Left ventricle myocardium inferior (tissue), 1 donor: ENCODE measurements around the gene HTR2A. TPM values are rescaled to one million over a fixed set of nuclear protein-coding genes. Genes with fewer than 3 reads are reported as not detected.

Experiments used
- DNase-seq: peaks from one replicate; pipeline ENCODE4 v3.0.0-alpha.2; 2020
- H3K27ac ChIP-seq: fragments of 200-600 bp; replicated peaks from 2 replicates; pipeline ENCODE4 v1.8.0; 2021
- H3K27me3 ChIP-seq: fragments of 200-600 bp; 2 replicates; pipeline ENCODE4 v1.8.0; 2021; ENCODE audit warnings: low read depth
- H3K36me3 ChIP-seq: fragments of 200-600 bp; 2 replicates; pipeline ENCODE4 v1.8.0; 2021
- H3K4me1 ChIP-seq: fragments of 200-600 bp; 2 replicates; pipeline ENCODE4 v1.8.0; 2021
- H3K4me3 ChIP-seq: fragments of 200-600 bp; 2 replicates; pipeline ENCODE4 v1.8.0; 2021; ENCODE audit warnings: mild to moderate bottlenecking, moderate library complexity
- H3K9me3 ChIP-seq: fragments of 200-600 bp; replicated peaks from 2 replicates; pipeline ENCODE4 v1.8.0; 2021
- intact Hi-C: fragments of 100-400 bp; cut with micrococcal nuclease; formaldehyde crosslinking; loops from one replicate; pipeline ENCODE4 v1.11.0; 2022
- total RNA-seq: library from RNA; stranded (reverse); fragmentation: NEBNext Ultra II Directional; extraction: Animal tissue kit (Norgen Biotek cat#: 25700); gene quantifications from one replicate; pipeline ENCODE4 v1.2.1, GENCODE V29; 2021
- TF ChIP-seq, protein P1 (sequence below): fragments of 200-600 bp; IDR thresholded peaks from 2 replicates; pipeline ENCODE4 v1.8.0; 2021; ENCODE audit warnings: antibody characterized with exemption, mild to moderate bottlenecking, borderline replicate concordance
- donor health status: DM: no; HTN: yes; CAD: no; lungs with severe emphysema.

HTR2A gene
- total RNA-seq, 1 donor from 2014 or later, result 0.11 TPM

- no peak overlapping the region for H3K4me3 ChIP-seq
- TF ChIP-seq, protein P1, sequence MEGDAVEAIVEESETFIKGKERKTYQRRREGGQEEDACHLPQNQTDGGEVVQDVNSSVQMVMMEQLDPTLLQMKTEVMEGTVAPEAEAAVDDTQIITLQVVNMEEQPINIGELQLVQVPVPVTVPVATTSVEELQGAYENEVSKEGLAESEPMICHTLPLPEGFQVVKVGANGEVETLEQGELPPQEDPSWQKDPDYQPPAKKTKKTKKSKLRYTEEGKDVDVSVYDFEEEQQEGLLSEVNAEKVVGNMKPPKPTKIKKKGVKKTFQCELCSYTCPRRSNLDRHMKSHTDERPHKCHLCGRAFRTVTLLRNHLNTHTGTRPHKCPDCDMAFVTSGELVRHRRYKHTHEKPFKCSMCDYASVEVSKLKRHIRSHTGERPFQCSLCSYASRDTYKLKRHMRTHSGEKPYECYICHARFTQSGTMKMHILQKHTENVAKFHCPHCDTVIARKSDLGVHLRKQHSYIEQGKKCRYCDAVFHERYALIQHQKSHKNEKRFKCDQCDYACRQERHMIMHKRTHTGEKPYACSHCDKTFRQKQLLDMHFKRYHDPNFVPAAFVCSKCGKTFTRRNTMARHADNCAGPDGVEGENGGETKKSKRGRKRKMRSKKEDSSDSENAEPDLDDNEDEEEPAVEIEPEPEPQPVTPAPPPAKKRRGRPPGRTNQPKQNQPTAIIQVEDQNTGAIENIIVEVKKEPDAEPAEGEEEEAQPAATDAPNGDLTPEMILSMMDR, result no peak
- intact Hi-C loops, result no loop called here
- H3K4me1 ChIP-seq, result no peaks in the 10 kb centered on the region
- H3K9me3 ChIP-seq, result no peaks in the 10 kb centered on the region
- H3K27ac ChIP-seq, result no peak overlapping the region
- no peak for DNase-seq
- H3K27me3 ChIP-seq, result peaks cover 26% of the 10 kb centered on the region
- no peaks in the 10 kb centered on the region for H3K36me3 ChIP-seq
Observed at GRCh38 chr13:46874006-46874405, 22.8 kb downstream of the HTR2A start.

DNA sequence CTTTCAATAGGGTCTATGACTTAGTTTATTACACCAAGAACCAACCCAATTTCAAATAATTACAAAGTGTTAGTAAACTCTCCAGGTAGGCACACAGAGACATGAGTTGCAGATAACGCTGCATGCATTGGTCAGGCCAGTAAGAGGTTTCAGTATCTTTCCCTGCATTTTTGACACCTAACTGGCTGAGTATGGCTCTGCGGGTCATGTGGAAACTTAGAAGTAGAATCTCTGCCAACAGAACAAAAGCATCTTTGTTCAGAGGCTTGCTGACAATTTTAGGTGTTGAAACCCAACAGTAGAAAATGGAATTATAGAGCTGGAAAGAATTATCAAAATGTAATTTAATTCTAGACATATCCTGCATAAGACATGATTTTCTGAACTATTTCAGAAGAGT lies 25.3 kb downstream of the HTR2A start:
- intact Hi-C loops, result no loop called here
- H3K27ac ChIP-seq, result no peak overlapping the region
- H3K4me1 ChIP-seq, result no peaks in the 10 kb centered on the region
- TF ChIP-seq, protein P1, result no peak
- H3K9me3 ChIP-seq, result no peaks in the 10 kb centered on the region
- no peak for DNase-seq
- peaks cover 20% of the 10 kb centered on the region for H3K27me3 ChIP-seq
- no peaks in the 10 kb centered on the region for H3K36me3 ChIP-seq
- H3K4me3 ChIP-seq, result no peak overlapping the region

- no peak for DNase-seq
- H3K4me1 ChIP-seq, result no peaks in the 10 kb centered on the region
- H3K36me3 ChIP-seq, result no peaks in the 10 kb centered on the region
- H3K27me3 ChIP-seq, result peaks cover 20% of the 10 kb centered on the region
- TF ChIP-seq, protein P1, result no peak
- no peak overlapping the region for H3K27ac ChIP-seq
- H3K4me3 ChIP-seq, result no peak overlapping the region
- no peaks in the 10 kb centered on the region for H3K9me3 ChIP-seq
- intact Hi-C loops, result no loop called here
Observed at GRCh38 chr13:46868091-46868490, 28.8 kb downstream of the HTR2A start.

DNA sequence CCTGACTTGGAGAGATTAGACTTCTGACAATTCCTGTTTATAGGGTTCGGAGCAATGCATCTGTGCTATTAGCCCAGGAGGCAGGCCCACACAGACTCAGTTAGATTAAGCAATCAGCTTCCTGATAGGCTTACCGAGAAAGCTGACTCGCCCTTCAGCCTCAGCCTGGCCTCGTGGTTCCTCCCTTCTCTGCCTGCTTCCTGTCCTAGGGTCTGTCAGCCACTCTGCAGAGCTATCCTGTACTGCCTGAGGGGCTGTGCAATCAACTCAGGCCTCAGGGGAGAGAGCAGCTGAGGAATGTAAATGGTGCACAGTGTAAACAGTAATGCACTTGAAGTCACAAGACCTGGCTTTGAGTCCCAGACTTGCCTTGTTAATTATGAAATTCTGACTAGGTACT lies 30.7 kb downstream of the HTR2A start:
- TF ChIP-seq, protein P1, result no peak
- DNase-seq, result no peak
- Histone ChIP-seq H3K27ac (no peak overlapping the region), H3K4me1 (no peaks in the 10 kb centered on the region), H3K4me3 (no peak overlapping the region), H3K36me3 (no peaks in the 10 kb centered on the region), H3K9me3 (no peaks in the 10 kb centered on the region), H3K27me3 (peaks cover 16% of the 10 kb centered on the region)
- intact Hi-C loops, result no loop called here

GRCh38 chr13:46864941-46865340 lies 31.9 kb downstream of the HTR2A start:
- TF ChIP-seq, protein P1, result no peak
- no peak for DNase-seq
- intact Hi-C loops, result no loop called here

DNA sequence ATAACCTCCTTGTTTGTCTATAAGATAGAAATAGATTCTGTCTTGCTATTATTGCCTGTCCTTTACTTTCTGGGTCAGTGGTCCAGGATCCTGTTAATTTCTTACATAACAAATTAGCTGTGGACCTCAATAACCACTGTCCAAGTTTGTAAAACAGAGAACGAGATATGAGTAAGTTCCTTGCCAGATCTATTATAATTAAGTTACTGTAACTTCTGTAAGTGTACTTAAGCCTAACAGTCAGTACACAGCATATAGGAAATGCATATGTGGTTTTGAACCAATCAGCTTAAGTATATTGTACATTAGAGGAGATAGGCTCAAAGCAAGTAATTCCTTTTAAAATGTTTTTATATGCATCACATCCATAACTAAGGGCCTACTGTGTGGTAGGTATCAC lies 34.9 kb downstream of the HTR2A start:
- Histone ChIP-seq H3K4me3 (no peak overlapping the region), H3K36me3 (no peaks in the 10 kb centered on the region), H3K27ac (no peak overlapping the region), H3K9me3 (no peaks in the 10 kb centered on the region), H3K27me3 (no peaks in the 10 kb centered on the region), H3K4me1 (no peaks in the 10 kb centered on the region)
- TF ChIP-seq, protein P1, result no peak
- intact Hi-C loops, result no loop called here
- no peak for DNase-seq

More at GRCh38 chr13:46864941-46865340, 31.9 kb downstream of the HTR2A start:
- no peak overlapping the region for H3K27ac ChIP-seq
- peaks cover 15% of the 10 kb centered on the region for H3K27me3 ChIP-seq
- H3K4me1 ChIP-seq, result no peaks in the 10 kb centered on the region
- H3K9me3 ChIP-seq, result no peaks in the 10 kb centered on the region
- H3K36me3 ChIP-seq, result no peaks in the 10 kb centered on the region
- H3K4me3 ChIP-seq, result no peak overlapping the region
